GM18519 (cell line): Measurements from ENCODE around the gene ETFRF1.
A peak's percentile ranks its signal among the peaks of the same experiment; 100 is the strongest.

Source experiments
- ATAC-seq: cut with Tn5 transposase; IDR thresholded peaks from one replicate; pipeline ENCODE4 v1.9.1; 2021; ENCODE audit warnings: mild to moderate bottlenecking, moderate library complexity; ENCODE audit not compliant: unreplicated experiment, low FRiP score

Gene ETFRF1

GRCh38 chr12:25195056-25195971 is at the start of gene ETFRF1, which contains the start of gene DNAI7:
Gene ETFRF1 (plus strand): TSS chr12:25195237. CDS start chr12:25203957, 8,720 bp downstream.
Gene DNAI7 (minus strand): TSS chr12:25195160. CDS start chr12:25195078, 82 bp downstream.
- peak; percentile 85 for ATAC-seq

GRCh38 chr12:25146686-25147085 is 48.4 kb upstream of the ETFRF1 start:
- ATAC-seq: no peak

GRCh38 chr12:25151476-25151875 is 43.6 kb upstream of the ETFRF1 start:
- ATAC-seq: no peak

GRCh38 chr12:25152055-25152454 is 43.0 kb upstream of the ETFRF1 start:
- no peak for ATAC-seq

- ATAC-seq: no peak
Observed at GRCh38 chr12:25155022-25155576, 39.9 kb upstream of the ETFRF1 start.

GRCh38 chr12:25156061-25156460 is 39.0 kb upstream of the ETFRF1 start:
- ATAC-seq: no peak

GRCh38 chr12:25162866-25163265 is 32.2 kb upstream of the ETFRF1 start:
- no peak for ATAC-seq

GRCh38 chr12:25182765-25183164 is 12.3 kb upstream of the ETFRF1 start:
- ATAC-seq: no peak

- ATAC-seq: no peak
Observed at GRCh38 chr12:25184132-25184531, 10.9 kb upstream of the ETFRF1 start.

GRCh38 chr12:25186038-25186787 is 8.8 kb upstream of the ETFRF1 start:
- peak; percentile 84 for ATAC-seq

- ATAC-seq: peak; percentile 44
Observed at GRCh38 chr12:25186788-25187402, 8.1 kb upstream of the ETFRF1 start.

- no peak for ATAC-seq
Observed at GRCh38 chr12:25187781-25188180, 7.3 kb upstream of the ETFRF1 start.

- no peak for ATAC-seq
Observed at GRCh38 chr12:25189656-25190055, 5.4 kb upstream of the ETFRF1 start.

- ATAC-seq: no peak
Observed at GRCh38 chr12:25190793-25191192, 4.2 kb upstream of the ETFRF1 start.

- ATAC-seq: no peak
Observed at GRCh38 chr12:25194214-25194613, 823 bp upstream of the ETFRF1 start.

GRCh38 chr12:25194722-25195055 is 348 bp upstream of the ETFRF1 start:
- no peak for ATAC-seq

GRCh38 chr12:25197608-25198007 is 2.6 kb downstream of the ETFRF1 start:
- no peak for ATAC-seq

GRCh38 chr12:25200703-25201102 is 5.7 kb downstream of the ETFRF1 start:
- no peak for ATAC-seq

- ATAC-seq: no peak
Observed at GRCh38 chr12:25202137-25202536, 7.1 kb downstream of the ETFRF1 start.

GRCh38 chr12:25207411-25207810 is 12.4 kb downstream of the ETFRF1 start:
- ATAC-seq: no peak

- ATAC-seq: no peak
Observed at GRCh38 chr12:25207846-25208245, 12.8 kb downstream of the ETFRF1 start.
